Glutamatergic neuron (in vitro differentiated cells): ENCODE measurements around the gene PLEKHB2. TPM values are rescaled to one million over a fixed set of nuclear protein-coding genes. Genes with fewer than 3 reads are reported as not detected.
A peak's percentile ranks its signal among the peaks of the same experiment; 100 is the strongest.

Experiments used
- DNase-seq: peaks from one replicate; pipeline ENCODE4 v3.0.0; 2022
- H3K27ac Mint-ChIP-seq: one replicate; pipeline ENCODE4 v1.8.0; 2020; ENCODE audit warnings: mild to moderate bottlenecking, mixed read lengths, inconsistent platforms; ENCODE audit not compliant: unreplicated experiment
- H3K27me3 Mint-ChIP-seq: one replicate; pipeline ENCODE4 v1.8.0; 2020; ENCODE audit warnings: mild to moderate bottlenecking, moderate library complexity, mixed read lengths, inconsistent platforms; ENCODE audit not compliant: unreplicated experiment
- H3K36me3 Mint-ChIP-seq: one replicate; pipeline ENCODE4 v1.8.0; 2020; ENCODE audit warnings: mild to moderate bottlenecking, mixed read lengths, inconsistent platforms; ENCODE audit not compliant: unreplicated experiment
- H3K4me1 Mint-ChIP-seq: one replicate; pipeline ENCODE4 v1.8.0; 2020; ENCODE audit warnings: mild to moderate bottlenecking, low read depth, mixed read lengths, inconsistent platforms; ENCODE audit not compliant: unreplicated experiment
- H3K4me3 Mint-ChIP-seq: one replicate; pipeline ENCODE4 v1.8.0; 2020; ENCODE audit warnings: mild to moderate bottlenecking, mixed read lengths, inconsistent platforms; ENCODE audit not compliant: unreplicated experiment
- H3K9me3 Mint-ChIP-seq: one replicate; pipeline ENCODE4 v1.8.0; 2020; ENCODE audit warnings: mild to moderate bottlenecking, moderate library complexity, mixed read lengths, inconsistent platforms; ENCODE audit not compliant: unreplicated experiment
- long read RNA-seq: library from polyadenylated mRNA; unstranded; transcript quantifications from one replicate; pipeline ENCODE4 v2.0.0, GENCODE V29; 2020; ENCODE audit not compliant: unreplicated experiment
- total RNA-seq: library from RNA; stranded (reverse); fragmentation: NEBNext Ultra II Directional; extraction: Animal tissue kit (Norgen Biotek cat#: 25700); gene quantifications from one replicate; pipeline ENCODE4 v1.2.1, GENCODE V29; 2021; ENCODE audit not compliant: unreplicated experiment
- TF ChIP-seq, protein P1 (sequence below): fragments of 200-600 bp; sonication (generic); IDR thresholded peaks from one replicate; pipeline ENCODE4 v1.5.0; 2021; ENCODE audit not compliant: partially characterized antibody, unreplicated experiment

Gene PLEKHB2, protein sequence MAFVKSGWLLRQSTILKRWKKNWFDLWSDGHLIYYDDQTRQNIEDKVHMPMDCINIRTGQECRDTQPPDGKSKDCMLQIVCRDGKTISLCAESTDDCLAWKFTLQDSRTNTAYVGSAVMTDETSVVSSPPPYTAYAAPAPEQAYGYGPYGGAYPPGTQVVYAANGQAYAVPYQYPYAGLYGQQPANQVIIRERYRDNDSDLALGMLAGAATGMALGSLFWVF
- 42.4 TPM for total RNA-seq
- long read RNA-seq, full-length matches to known transcripts: 5 of 17 reads
- long read RNA-seq, partial matches to known transcripts: 0 of 17 reads
- long read RNA-seq, other reads (novel, unspliced or antisense): 12 of 17 reads

DNA sequence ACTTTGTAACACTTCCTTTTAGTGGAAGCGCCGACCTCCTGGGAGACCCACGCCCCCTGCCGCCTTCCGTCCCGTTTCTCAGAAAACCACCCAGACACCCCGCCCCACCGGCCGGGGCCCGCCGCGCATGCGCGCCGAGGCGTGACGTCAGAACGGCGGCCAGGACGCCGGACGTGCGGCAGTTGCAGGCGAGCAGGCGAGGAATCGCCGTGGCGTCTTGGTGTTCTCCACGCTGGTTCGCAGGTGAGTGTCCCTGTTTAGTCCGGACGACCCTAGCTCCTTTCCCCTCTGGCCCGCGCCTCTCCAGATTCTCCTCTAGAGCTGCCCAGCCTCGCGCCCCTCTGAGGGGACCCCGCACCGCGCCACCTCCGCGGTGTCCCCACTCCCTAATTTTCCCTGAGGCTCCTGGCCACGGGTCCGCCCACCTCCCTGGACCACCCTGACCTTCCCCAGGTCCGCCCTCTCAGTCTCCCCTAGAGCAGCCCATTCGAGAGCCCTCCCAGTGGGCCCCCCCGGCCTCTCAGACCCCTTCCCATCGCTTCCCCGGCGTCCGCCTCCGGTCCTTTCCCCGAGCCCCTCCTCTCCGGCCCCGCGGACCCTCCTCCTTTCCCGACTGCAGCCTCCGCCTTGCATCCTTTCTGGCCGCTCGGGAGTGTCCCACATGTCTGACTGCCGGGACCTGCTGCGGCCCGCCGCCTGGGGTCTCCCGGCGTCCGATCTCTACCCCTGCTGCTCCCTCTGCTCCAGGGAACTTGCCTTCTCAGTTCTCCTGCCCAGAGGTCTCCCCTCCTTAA is at the start of gene PLEKHB2:
Gene PLEKHB2, plus strand, starts transcription at position 181 of the 794 bp plus-strand sequence. CDS start 15,606 bp downstream, outside the sequence.
- Mint-ChIP-seq H3K4me3 (peak within 1 kb of the TSS; percentile 97), H3K36me3 (no peaks in the 10 kb centered on the region), H3K9me3 (peaks cover 5% of the 10 kb centered on the region), H3K27ac (peak within 1 kb of the TSS; percentile 78), H3K4me1 (peaks cover 10% of the 10 kb centered on the region), H3K27me3 (no peaks in the 10 kb centered on the region)
- peak; percentile 95 for DNase-seq
- TF ChIP-seq, protein P1, sequence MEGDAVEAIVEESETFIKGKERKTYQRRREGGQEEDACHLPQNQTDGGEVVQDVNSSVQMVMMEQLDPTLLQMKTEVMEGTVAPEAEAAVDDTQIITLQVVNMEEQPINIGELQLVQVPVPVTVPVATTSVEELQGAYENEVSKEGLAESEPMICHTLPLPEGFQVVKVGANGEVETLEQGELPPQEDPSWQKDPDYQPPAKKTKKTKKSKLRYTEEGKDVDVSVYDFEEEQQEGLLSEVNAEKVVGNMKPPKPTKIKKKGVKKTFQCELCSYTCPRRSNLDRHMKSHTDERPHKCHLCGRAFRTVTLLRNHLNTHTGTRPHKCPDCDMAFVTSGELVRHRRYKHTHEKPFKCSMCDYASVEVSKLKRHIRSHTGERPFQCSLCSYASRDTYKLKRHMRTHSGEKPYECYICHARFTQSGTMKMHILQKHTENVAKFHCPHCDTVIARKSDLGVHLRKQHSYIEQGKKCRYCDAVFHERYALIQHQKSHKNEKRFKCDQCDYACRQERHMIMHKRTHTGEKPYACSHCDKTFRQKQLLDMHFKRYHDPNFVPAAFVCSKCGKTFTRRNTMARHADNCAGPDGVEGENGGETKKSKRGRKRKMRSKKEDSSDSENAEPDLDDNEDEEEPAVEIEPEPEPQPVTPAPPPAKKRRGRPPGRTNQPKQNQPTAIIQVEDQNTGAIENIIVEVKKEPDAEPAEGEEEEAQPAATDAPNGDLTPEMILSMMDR: no peak

DNA sequence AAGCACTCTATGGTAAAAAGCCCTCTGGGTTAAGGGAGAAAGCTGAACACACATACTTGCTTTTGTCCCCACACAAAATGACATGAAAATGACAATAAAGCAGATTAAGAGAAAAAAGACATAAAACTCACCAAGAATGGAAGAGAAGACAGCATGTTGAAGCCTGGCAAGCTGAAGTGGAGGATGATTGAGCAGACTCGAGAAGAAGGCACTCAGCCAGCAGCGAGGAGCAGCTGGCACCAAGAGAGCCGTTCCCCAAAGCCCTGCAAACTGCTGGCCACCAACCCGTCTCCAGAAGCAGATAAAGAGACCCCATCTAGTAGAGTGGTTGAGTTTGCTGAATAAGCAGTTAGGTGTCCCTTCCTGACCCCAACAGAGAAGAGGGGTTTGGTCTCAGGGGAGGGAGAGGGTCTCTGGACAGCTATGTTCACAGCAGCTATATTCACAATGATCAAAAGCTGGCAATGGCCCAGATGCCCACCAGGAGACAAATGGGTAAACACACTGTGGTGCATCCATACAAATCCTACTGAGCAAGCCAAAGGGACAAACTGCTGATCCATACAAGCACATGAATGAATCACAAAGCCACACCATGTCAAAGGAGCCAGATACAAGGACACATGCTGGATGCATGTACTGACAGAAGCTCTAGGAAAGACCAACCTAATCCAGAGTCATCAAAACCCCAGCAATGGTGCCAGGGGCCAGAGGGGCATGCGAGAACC is 48.8 kb upstream of the PLEKHB2 start:
- Mint-ChIP-seq H3K4me3 (no peak overlapping the region), H3K27me3 (peaks cover 2% of the 10 kb centered on the region), H3K9me3 (no peaks in the 10 kb centered on the region), H3K36me3 (no peaks in the 10 kb centered on the region), H3K27ac (peak overlapping the region; percentile 14), H3K4me1 (peaks cover 23% of the 10 kb centered on the region)
- TF ChIP-seq, protein P1: no peak
- DNase-seq: no peak

DNA sequence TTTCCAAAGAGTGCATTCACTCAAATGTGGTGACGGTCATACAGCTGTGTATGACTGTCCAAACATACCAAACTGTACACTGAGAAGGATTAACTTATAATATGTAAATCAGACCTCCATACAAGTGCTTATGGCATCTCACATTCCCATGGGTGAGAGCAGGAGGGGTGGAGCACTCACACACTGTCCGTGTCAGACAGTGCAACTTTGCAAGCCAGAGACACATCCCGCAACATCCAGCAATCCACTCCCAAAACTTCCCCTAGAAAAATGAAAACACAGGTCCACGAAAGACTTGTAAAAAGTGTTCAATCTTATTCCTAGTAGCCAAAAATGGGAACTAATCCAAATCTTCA is 48.2 kb upstream of the PLEKHB2 start:
- DNase-seq: no peak
- no peak overlapping the region for H3K27ac Mint-ChIP-seq
- H3K9me3 Mint-ChIP-seq: no peaks in the 10 kb centered on the region
- H3K36me3 Mint-ChIP-seq: no peaks in the 10 kb centered on the region
- H3K4me3 Mint-ChIP-seq: no peak overlapping the region
- TF ChIP-seq, protein P1: no peak
- H3K27me3 Mint-ChIP-seq: peaks cover 2% of the 10 kb centered on the region
- peaks cover 23% of the 10 kb centered on the region for H3K4me1 Mint-ChIP-seq

DNA sequence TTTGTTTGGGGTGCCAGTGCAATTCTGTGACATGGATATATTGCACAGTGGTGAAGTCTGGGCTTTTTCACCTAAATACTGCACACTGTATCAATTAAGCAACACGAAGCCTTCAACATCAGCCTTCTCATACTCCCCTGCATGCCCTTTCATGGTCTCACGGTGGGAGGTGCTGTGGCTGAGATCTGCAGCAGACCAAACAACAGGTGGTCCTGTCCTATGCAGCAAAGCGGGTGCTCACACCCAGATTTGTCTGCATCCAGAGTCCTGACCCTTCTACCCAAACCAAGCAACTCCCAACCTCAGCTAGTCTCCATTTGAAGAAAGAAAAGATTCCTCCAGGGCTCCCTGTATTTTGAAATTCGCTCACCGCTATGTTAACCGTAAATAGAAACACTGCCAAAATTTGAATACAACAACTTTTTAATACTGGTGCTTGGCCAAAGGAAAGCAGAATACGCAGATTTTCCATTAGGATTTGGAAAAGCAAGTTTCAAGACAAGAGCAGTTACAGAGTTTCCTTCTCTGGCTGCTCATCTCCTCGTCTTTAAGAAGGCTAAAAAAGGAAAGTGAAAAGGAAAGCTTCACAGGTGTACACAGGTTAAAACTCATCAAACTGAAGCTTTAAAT is 46.8 kb upstream of the PLEKHB2 start:
- no peaks in the 10 kb centered on the region for H3K9me3 Mint-ChIP-seq
- no peak overlapping the region for H3K27ac Mint-ChIP-seq
- TF ChIP-seq, protein P1: no peak
- no peak overlapping the region for H3K4me3 Mint-ChIP-seq
- H3K27me3 Mint-ChIP-seq: no peaks in the 10 kb centered on the region
- no peak for DNase-seq
- peaks cover 23% of the 10 kb centered on the region for H3K4me1 Mint-ChIP-seq
- no peaks in the 10 kb centered on the region for H3K36me3 Mint-ChIP-seq
